Transverse colon (tissue), 4 donors: Measurements from ENCODE around the gene EMILIN2. TPM values are rescaled to one million over a fixed set of nuclear protein-coding genes. Genes with fewer than 3 reads are reported as not detected.
A peak's percentile ranks its signal among the peaks of the same experiment; 100 is the strongest.
"Not testable (repeated sequence)": the region's sequence is repeated elsewhere in the genome, so short reads cannot be mapped to it uniquely, and the experiment has no call there.

Experiments used
- DNase-seq: peaks from one replicate; pipeline ENCODE4 v3.0.0-alpha.2; 2019
- H3K27ac ChIP-seq, 4 donors: fragments of 200-600 bp; sonication (generic); 2 replicates each; pipeline ENCODE4 v1.5.1; 2016 to 2018; ENCODE audit warnings: inconsistent platforms in 4 of 4
- H3K27me3 ChIP-seq: fragments of 200-600 bp; sonication (generic); 2 replicates; pipeline ENCODE4 v1.5.1; 2017; ENCODE audit warnings: inconsistent platforms
- H3K36me3 ChIP-seq, 4 donors: fragments of 200-600 bp; sonication (generic); 2 replicates each; pipeline ENCODE4 v1.5.1; 2017 to 2019; ENCODE audit warnings: inconsistent platforms in 4 of 4
- H3K4me1 ChIP-seq, 4 donors: fragments of 200-600 bp; sonication (generic); 2 replicates each; pipeline ENCODE4 v1.5.1; 2017 to 2020; ENCODE audit warnings: inconsistent platforms in 4 of 4
- H3K4me3 ChIP-seq, 4 donors: fragments of 200-600 bp; sonication (generic); 1 replicate in 1 of 4; 2 replicates in 3 of 4; pipeline versions ENCODE4 v1.5.1 to v1.6.1; 2017 to 2019; ENCODE audit warnings: inconsistent platforms in 4 of 4
- H3K9me3 ChIP-seq, 2 donors: fragments of 200-600 bp; sonication (generic); 2 replicates each; pipeline ENCODE4 v1.5.1; 2017 to 2019; ENCODE audit warnings: inconsistent platforms in 2 of 2
- EP300 ChIP-seq: sonication (generic); formaldehyde crosslinking; IDR thresholded peaks from one replicate; pipeline ENCODE4 v1.6.1; 2017; ENCODE audit warnings: antibody characterized with exemption, low read depth
- POLR2A ChIP-seq: fragments of 450-650 bp; IDR thresholded peaks from one replicate; pipeline ENCODE4 v1.6.1; 2016; ENCODE audit warnings: antibody characterized with exemption, mild to moderate bottlenecking, moderate library complexity
- POLR2AphosphoS5 ChIP-seq, 3 donors: sonication (generic); formaldehyde crosslinking; IDR thresholded peaks; one replicate each; pipeline ENCODE4 v1.6.1; 2016; ENCODE audit warnings: antibody characterized with exemption in 3 of 3
- WGBS, 2 donors: methylation state at CpG; one replicate each; pipeline ENCODE4 v1.1.5; 2018; ENCODE audit warnings: low coverage in 1 of 2; 5-methylcytosine and 5-hydroxymethylcytosine counted together
- in situ Hi-C, 4 donors: fragments of 200-750 bp; cut with MboI; loops; one replicate each; pipeline versions ENCODE4 v1.15.0 to v1.15.1; 2017; ENCODE audit warnings: low sequenced_read_pairs in 3 of 4, low pct_ligation_motif_present in 1 of 4, low pct_unique_long_range_greater_than_20kb in 1 of 4
- intact Hi-C: fragments of 100-400 bp; cut with DNase I; formaldehyde crosslinking; loops from one replicate; pipeline ENCODE4 v1.15.1; 2023; ENCODE audit warnings: low total_unique reads
- total RNA-seq, 4 donors: library from RNA; depleted of rRNA; stranded (reverse); fragments of >200 nt; gene quantifications; one replicate each; pipeline ENCODE4 v1.1.0, GENCODE V29; 2016
- TF ChIP-seq, protein P1 (sequence below), 5 experiments: fragments of 200-600 bp in 3 of 5; fragments of 450-650 bp in 2 of 5; sonication (generic) in 3 of 5; IDR thresholded peaks; 1 replicate in 2 of 5; 2 replicates in 3 of 5; pipeline ENCODE4 v1.5.1; 2016 to 2017; ENCODE audit warnings: antibody characterized with exemption in 5 of 5, inconsistent platforms in 3 of 5, mild to moderate bottlenecking in 2 of 5, moderate library complexity in 1 of 5

Gene EMILIN2
- total RNA-seq, 4 donors from 2014 or later, result 12.0 to 145 (median 56.5) TPM

DNA sequence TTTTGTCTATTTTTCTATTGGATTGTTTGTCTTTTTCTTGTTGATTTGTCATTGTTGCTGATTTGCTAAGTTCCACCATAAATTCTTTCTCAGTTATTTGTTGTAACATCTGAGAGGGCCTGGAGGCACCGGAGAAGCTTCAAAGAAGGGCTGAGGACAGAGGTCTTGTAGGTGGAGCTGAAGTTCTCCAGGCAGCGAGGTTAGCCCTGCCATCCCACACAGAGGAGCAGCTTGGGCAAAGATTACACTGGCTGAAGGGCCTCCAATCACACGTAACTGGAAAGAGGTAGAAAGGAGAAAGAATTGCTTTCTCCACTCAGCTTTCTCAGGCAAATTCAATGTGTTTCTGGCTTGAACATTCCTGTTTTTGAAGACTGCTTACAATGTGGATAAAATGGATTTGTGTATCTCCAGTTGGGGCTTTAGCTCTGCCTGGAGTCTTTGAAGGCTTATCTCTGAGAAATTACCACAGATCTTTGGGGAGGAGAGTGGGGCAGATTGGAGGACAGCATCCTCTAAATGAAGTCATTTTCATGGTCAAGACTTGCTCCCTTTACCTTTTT lies 21.1 kb upstream of the EMILIN2 start:
- Histone ChIP-seq H3K9me3 (no peaks in the 10 kb centered on the region), H3K27ac (no peak overlapping the region), H3K4me3 (no peak overlapping the region), H3K36me3 (no peaks in the 10 kb centered on the region), H3K4me1 (no peaks in the 10 kb centered on the region), H3K27me3 (no peaks in the 10 kb centered on the region)
- no peak for DNase-seq
- in situ Hi-C loops (no loop called here), intact Hi-C loops (no loop called here)
- 67 to 82% methylated on average over 1 to 3 of the region's 3 CpGs for WGBS, 2 donors
- TF ChIP-seq, protein P1, sequence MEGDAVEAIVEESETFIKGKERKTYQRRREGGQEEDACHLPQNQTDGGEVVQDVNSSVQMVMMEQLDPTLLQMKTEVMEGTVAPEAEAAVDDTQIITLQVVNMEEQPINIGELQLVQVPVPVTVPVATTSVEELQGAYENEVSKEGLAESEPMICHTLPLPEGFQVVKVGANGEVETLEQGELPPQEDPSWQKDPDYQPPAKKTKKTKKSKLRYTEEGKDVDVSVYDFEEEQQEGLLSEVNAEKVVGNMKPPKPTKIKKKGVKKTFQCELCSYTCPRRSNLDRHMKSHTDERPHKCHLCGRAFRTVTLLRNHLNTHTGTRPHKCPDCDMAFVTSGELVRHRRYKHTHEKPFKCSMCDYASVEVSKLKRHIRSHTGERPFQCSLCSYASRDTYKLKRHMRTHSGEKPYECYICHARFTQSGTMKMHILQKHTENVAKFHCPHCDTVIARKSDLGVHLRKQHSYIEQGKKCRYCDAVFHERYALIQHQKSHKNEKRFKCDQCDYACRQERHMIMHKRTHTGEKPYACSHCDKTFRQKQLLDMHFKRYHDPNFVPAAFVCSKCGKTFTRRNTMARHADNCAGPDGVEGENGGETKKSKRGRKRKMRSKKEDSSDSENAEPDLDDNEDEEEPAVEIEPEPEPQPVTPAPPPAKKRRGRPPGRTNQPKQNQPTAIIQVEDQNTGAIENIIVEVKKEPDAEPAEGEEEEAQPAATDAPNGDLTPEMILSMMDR (IDR thresholded peaks at IDR 0.05), result no peak
- TF ChIP-seq POLR2AphosphoS5 (IDR thresholded peaks at IDR 0.05) (no peak), EP300 (no peak), POLR2A (no peak)

DNA sequence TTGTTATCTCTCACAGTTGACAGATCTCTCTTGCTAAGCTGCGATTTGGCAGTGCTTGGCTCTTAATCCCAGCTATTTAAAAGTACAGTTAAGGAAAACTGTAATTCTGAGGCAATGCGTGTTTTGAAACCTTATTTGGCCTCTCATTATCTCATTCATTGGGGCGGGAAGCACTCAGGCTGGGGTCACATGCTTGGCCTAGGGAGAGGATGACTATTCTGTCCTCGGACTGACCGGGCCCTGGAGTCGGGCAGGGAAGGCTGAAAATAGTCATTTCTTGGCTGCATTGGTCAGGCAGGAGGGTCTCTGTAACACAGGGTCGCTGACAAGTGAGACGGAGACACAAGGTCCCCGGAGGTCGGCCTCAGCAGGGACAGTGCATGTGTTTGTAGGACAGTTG lies 20.2 kb upstream of the EMILIN2 start:
- no peaks in the 10 kb centered on the region for H3K27me3 ChIP-seq
- no peaks in the 10 kb centered on the region for H3K36me3 ChIP-seq
- no peak overlapping the region for H3K4me3 ChIP-seq
- no peak for DNase-seq
- 73% methylated on average over 10 of the region's 10 CpGs; no CpG with 5 or more reads in 1 of the 2 donors for WGBS, 2 donors
- no peaks in the 10 kb centered on the region for H3K9me3 ChIP-seq
- H3K4me1 ChIP-seq, result no peaks in the 10 kb centered on the region
- intact Hi-C loops, result no loop called here
- in situ Hi-C loops, result no loop called here
- TF ChIP-seq EP300 (no peak), POLR2AphosphoS5 (IDR thresholded peaks at IDR 0.05) (no peak), POLR2A (no peak)
- peak overlapping the region in 1 of 4 donors; percentile 6 for H3K27ac ChIP-seq

DNA sequence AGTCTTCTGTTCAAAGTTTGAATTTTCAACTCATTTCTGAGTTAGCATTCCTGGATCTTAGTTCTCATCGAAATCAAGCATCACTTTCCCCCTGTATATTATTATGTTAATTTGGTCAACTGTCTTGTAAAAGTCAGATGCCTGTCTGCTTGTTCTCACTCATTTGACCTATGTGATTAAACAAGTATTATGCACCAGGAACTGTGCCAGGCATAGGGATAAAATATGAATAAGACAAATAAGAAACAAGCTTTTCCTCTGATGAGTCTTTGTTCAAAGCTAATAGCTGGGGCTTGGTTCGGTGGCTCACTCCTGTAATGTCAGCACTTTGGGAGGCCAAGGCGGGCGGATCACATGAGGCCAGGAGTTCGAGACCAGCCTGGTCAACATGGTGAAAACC lies 19.7 kb upstream of the EMILIN2 start:
- no peak overlapping the region for H3K4me3 ChIP-seq
- H3K27me3 ChIP-seq, result no peaks in the 10 kb centered on the region
- H3K36me3 ChIP-seq, result no peaks in the 10 kb centered on the region
- TF ChIP-seq, protein P1 (IDR thresholded peaks at IDR 0.05), result no peak
- TF ChIP-seq EP300 (no peak), POLR2A (no peak), POLR2AphosphoS5 (IDR thresholded peaks at IDR 0.05) (no peak)
- no peaks in the 10 kb centered on the region for H3K4me1 ChIP-seq
- 67 to 77% methylated on average over 1 to 5 of the region's 5 CpGs for WGBS, 2 donors
- DNase-seq, result no peak
- H3K9me3 ChIP-seq, result no peaks in the 10 kb centered on the region
- in situ Hi-C loops (no loop called here), intact Hi-C loops (no loop called here)
- peak overlapping the region in 1 of 4 donors; percentile 6 for H3K27ac ChIP-seq

DNA sequence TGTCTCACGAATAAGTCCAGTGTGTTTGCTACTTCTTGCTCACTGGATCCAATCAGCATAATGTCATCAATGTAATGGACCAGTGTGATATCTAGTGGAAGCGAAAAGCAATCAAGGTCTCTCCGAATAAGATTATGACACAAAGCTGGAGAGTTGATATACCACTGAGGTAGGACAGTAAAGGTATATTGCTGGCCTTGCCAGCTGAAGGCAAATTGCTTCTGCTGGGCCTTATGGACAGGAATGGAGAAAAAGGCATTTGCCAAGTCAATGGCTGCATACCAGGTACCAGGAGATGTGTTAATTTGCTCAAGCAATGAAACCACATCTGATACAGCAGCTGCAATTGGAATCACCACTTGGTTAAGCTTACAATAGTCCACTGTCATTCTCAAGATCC lies 10.7 kb upstream of the EMILIN2 start:
- 84 to 100% methylated on average over 3 of the region's 3 CpGs for WGBS, 2 donors
- H3K36me3 ChIP-seq, in situ Hi-C loops: not testable (repeated sequence)

DNA sequence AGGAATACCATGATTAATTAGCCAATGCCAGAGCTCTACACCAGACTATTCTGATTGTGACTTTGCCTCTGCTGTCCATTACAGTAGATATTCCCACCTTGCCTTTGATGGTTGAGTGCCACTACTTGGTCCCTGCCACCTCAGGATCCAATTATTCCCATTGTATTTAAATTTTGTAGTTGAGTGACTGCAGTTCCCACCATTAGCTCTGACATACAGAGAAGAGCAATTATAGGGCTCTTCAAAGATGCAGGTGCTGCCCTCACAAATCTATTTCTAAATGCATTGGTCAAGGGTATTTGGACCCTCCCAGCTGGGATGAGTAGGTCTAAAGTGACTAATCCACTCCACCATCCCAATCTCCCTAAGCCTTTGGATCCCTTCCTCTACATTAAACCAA lies 9.5 kb upstream of the EMILIN2 start:
- DNase-seq, H3K36me3 ChIP-seq, H3K9me3 ChIP-seq, H3K4me1 ChIP-seq, in situ Hi-C loops, intact Hi-C loops, H3K4me3 ChIP-seq, H3K27me3 ChIP-seq, H3K27ac ChIP-seq: not testable (repeated sequence)

More for the DNA sequence above, 10.7 kb upstream of the EMILIN2 start:
- intact Hi-C loops, DNase-seq, H3K4me3 ChIP-seq, H3K27ac ChIP-seq, H3K27me3 ChIP-seq, H3K4me1 ChIP-seq, H3K9me3 ChIP-seq: not testable (repeated sequence)

DNA sequence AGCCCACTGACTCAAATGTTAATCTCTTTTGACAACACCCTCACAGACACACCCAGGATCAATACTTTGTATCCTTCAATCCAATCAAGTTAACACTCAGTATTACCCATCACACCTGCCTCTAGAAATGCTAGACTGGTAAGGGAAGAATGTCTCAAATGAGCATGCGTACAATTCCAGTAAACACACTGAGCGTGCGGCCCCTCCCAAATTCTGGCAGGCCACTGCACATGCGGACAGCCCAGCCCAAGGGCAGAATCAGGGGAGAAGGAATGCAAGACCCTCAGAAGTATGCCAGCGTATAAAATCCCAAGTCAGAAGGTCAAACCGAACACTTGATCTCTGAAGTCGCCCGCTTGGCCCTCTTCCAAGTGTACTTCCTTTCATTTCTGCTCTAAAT lies 7.6 kb upstream of the EMILIN2 start:
- no peaks in the 10 kb centered on the region for H3K36me3 ChIP-seq
- intact Hi-C loops, result no loop called here
- H3K27me3 ChIP-seq, result peaks cover under 1% of the 10 kb centered on the region
- in situ Hi-C loops, result no loop called here
- H3K4me3 ChIP-seq, result no peak overlapping the region
- no peak for TF ChIP-seq POLR2AphosphoS5 (IDR thresholded peaks at IDR 0.05)
- TF ChIP-seq, protein P1 (IDR thresholded peaks at IDR 0.05), result no peak
- no peak for TF ChIP-seq EP300
- TF ChIP-seq POLR2A, result no peak
- DNase-seq, result no peak
- H3K9me3 ChIP-seq, result no peaks in the 10 kb centered on the region
- no peaks in the 10 kb centered on the region for H3K4me1 ChIP-seq
- WGBS, 2 donors, result 74 to 83% methylated on average over 4 to 8 of the region's 8 CpGs
- no peak overlapping the region for H3K27ac ChIP-seq
